ENCODE results near the gene ATP13A1. TPM values are rescaled to one million over a fixed set of nuclear protein-coding genes. Genes with fewer than 3 reads are reported as not detected.

Gene ATP13A1
- total and polyA plus RNA-seq, 2 of the 8 experiments (the other 6 are each of a cell fraction or from before 2014, with no cell fraction given): 33.0 to 64.2 TPM

- H4K91ac ChIP-seq (replicated peaks; ENCODE audit: insufficient read length, low read length): no peak overlapping the region
- no peak overlapping the region for H3K27ac ChIP-seq (ENCODE audit: low read depth, low read length)
- no peak overlapping the region for H3K18ac ChIP-seq (ENCODE audit: extremely low read depth, low read length)
- H3K9ac ChIP-seq (replicated peaks in 1 of 4; ENCODE audit: extremely low read depth in 1 of 4, low read depth in 3 of 4, low read length in 3 of 4): no peak overlapping the region
- H3K23me2 ChIP-seq (ENCODE audit: low read depth, low read length): peaks cover 4% of the 10 kb centered on the region; the same call in 1 of the 2 replicates
- peaks cover 10 to 31% (median 23%) of the 10 kb centered on the region in 4 experiments for H3K36me3 ChIP-seq (ENCODE audit: control insufficient read depth in 2 of 4, insufficient read depth in 4 of 4, low read length in 3 of 4)
- no peak overlapping the region for H2BK15ac ChIP-seq (ENCODE audit: low read length)
- H4K8ac ChIP-seq (ENCODE audit: extremely low read depth, insufficient read depth, low read length): peak overlapping the region; percentile 97; the same call in 1 of the 2 replicates
- ChIA-PET CTCF (ENCODE audit: partially characterized antibody) (interaction anchor here (0.7 to 3.1 kb wide), 23 partner anchors 10 to 247 kb away, joined by 3 to 44 read pairs (median 4); no protein-coding TSS in a partner anchor), POLR2A (ENCODE audit: partially characterized antibody) (interaction anchor here (0.7 to 2.5 kb wide), 17 partner anchors 9 to 114 kb away, joined by 3 to 13 read pairs (median 4); partner anchors contain the start of gene LPAR2)
- H2BK20ac ChIP-seq (ENCODE audit: low read length): no peak overlapping the region
- peak overlapping the region; percentile 72 to 85; a peak in 1 of 4 replicates for H3K4me2 ChIP-seq (ENCODE audit: insufficient read depth in 1 of 2, low read depth in 2 of 2, low read length in 2 of 2)
- H4K20me1 ChIP-seq (replicated peaks in 1 of 2; ENCODE audit: control insufficient read depth in 1 of 2, insufficient read depth in 2 of 2, low read length in 2 of 2): peaks cover 3 to 5% of the 10 kb centered on the region in 2 experiments
- no peak overlapping the region for H3K23ac ChIP-seq (ENCODE audit: insufficient read length)
- H2BK120ac ChIP-seq (replicated peaks; ENCODE audit: low read depth, low read length): no peak overlapping the region
- H3K56ac ChIP-seq (replicated peaks; ENCODE audit: insufficient read length, low read depth, low read length): no peak overlapping the region
- FAIRE-seq: no peak
- no peaks in the 10 kb centered on the region for H3K79me2 ChIP-seq (ENCODE audit: control insufficient read depth in 1 of 2, insufficient read depth in 2 of 2, low read length in 2 of 2)
- WGBS, 2 experiments (ENCODE audit: extremely low coverage in 1 of 2, insufficient coverage in 1 of 2, insufficient read length in 1 of 2, insufficient replicate concordance in 2 of 2, low coverage in 1 of 2, low lambda C conversion rate in 2 of 2, missing lambda C conversion rate in 1 of 2): 54% methylated on average over 5 of the region's 5 CpGs; no CpG with 5 or more reads in 1 of the 2 experiments
- no peak overlapping the region for H2AK5ac ChIP-seq (ENCODE audit: low read depth, low read length)
- H3K9me3 ChIP-seq (ENCODE audit: insufficient read depth in 2 of 2, low read depth in 1 of 2, low read length in 1 of 2): no peaks in the 10 kb centered on the region
- no peak overlapping the region for H2AFZ ChIP-seq (ENCODE audit: low read length)
- 0 out of 2 replicates have a peak overlapping the region, but pooled peaks have one; percentile 17 for H2BK12ac ChIP-seq (ENCODE audit: low read depth, low read length)
- H3K4ac ChIP-seq (replicated peaks; ENCODE audit: insufficient read length, low read depth, low read length): no peak overlapping the region
- peak overlapping the region; percentile 71; the same call in 1 of the 2 replicates for H2BK5ac ChIP-seq (ENCODE audit: low read depth, low read length)
- H3K14ac ChIP-seq (ENCODE audit: insufficient read length): no peak overlapping the region
- peak overlapping the region in 1 of 4 experiments; percentile 81; a peak in 4 of 8 replicates for H3K4me3 ChIP-seq (ENCODE audit: extremely low read depth in 1 of 4, insufficient read depth in 2 of 4, low read depth in 3 of 4, low read length in 4 of 4)
- no peaks in the 10 kb centered on the region for H3K79me1 ChIP-seq (ENCODE audit: low read depth, low read length)
- no peak overlapping the region for H4K5ac ChIP-seq (ENCODE audit: insufficient read length, low read depth, low read length)
- no peaks in the 10 kb centered on the region for H3K27me3 ChIP-seq (replicated peaks in 1 of 4; ENCODE audit: control insufficient read depth in 3 of 4, extremely low read depth in 1 of 4, insufficient read depth in 3 of 4, low read length in 3 of 4)
- peaks cover 0 to 3% (median 2%) of the 10 kb centered on the region in 4 experiments; a peak in 2 of 7 replicates for H3K4me1 ChIP-seq (replicated peaks in 1 of 4; ENCODE audit: control insufficient read depth in 3 of 4, insufficient read depth in 4 of 4, low read length in 3 of 4)
- DNase-seq (ENCODE audit: low read depth in 1 of 2, low spot score in 2 of 2): no peak
- TF ChIP-seq JUN (IDR thresholded peaks at IDR 0.05; ENCODE audit: low read depth, low read length): no peak
- TF ChIP-seq RFX5 (IDR thresholded peaks at IDR 0.05; ENCODE audit: borderline replicate concordance, low read depth, low read length): no peak
- TF ChIP-seq SIX5 (IDR thresholded peaks at IDR 0.05; ENCODE audit: low read depth, low read length): no peak
- TF ChIP-seq BCL11A (IDR thresholded peaks at IDR 0.05; ENCODE audit: low read depth in 2 of 2, low read length in 2 of 2): no peak
- no peak for TF ChIP-seq CTBP2 (IDR thresholded peaks at IDR 0.05; ENCODE audit: borderline replicate concordance, insufficient read depth, insufficient read length, low read length)
- TF ChIP-seq ATF3 (IDR thresholded peaks at IDR 0.05; ENCODE audit: insufficient read depth, low read depth, low read length): no peak
- no peak for TF ChIP-seq KDM4A (IDR thresholded peaks at IDR 0.05; ENCODE audit: low read depth, low read length, severe bottlenecking)
- TF ChIP-seq PHF8 (conservative IDR thresholded peaks at IDR 0.05; ENCODE audit: low read depth, low read length): no peak
- no peak for TF ChIP-seq SRF (IDR thresholded peaks at IDR 0.05; ENCODE audit: low read depth, low read length)
- no peak for TF ChIP-seq EP300 (IDR thresholded peaks at IDR 0.05; ENCODE audit: borderline replicate concordance in 1 of 2, low read depth in 2 of 2, low read length in 2 of 2)
- TF ChIP-seq SAP30 (IDR thresholded peaks at IDR 0.05; ENCODE audit: insufficient read depth, insufficient replicate concordance, low read length): no peak
- TF ChIP-seq POLR2A (IDR thresholded peaks at IDR 0.05; ENCODE audit: control extremely low read depth in 1 of 2, low read depth in 2 of 2, low read length in 2 of 2): no peak
Measured at GRCh38 chr19:19644054-19644388, 19.5 kb downstream of the ATP13A1 start.
